ENCODE data around the gene MRPS21.

GRCh38 chr1:150261367-150261766 lies 32.3 kb upstream of the MRPS21 start:
- TF ChIP-seq, protein P1, sequence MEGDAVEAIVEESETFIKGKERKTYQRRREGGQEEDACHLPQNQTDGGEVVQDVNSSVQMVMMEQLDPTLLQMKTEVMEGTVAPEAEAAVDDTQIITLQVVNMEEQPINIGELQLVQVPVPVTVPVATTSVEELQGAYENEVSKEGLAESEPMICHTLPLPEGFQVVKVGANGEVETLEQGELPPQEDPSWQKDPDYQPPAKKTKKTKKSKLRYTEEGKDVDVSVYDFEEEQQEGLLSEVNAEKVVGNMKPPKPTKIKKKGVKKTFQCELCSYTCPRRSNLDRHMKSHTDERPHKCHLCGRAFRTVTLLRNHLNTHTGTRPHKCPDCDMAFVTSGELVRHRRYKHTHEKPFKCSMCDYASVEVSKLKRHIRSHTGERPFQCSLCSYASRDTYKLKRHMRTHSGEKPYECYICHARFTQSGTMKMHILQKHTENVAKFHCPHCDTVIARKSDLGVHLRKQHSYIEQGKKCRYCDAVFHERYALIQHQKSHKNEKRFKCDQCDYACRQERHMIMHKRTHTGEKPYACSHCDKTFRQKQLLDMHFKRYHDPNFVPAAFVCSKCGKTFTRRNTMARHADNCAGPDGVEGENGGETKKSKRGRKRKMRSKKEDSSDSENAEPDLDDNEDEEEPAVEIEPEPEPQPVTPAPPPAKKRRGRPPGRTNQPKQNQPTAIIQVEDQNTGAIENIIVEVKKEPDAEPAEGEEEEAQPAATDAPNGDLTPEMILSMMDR (IDR thresholded peaks at IDR 0.05): no peak
- TF ChIP-seq POLR2A (IDR thresholded peaks at IDR 0.05): no peak

Measured in adrenal gland (tissue), 5 donors.